Endothelial cell of umbilical vein (primary cell): ENCODE results near the gene HSD17B14. TPM values are rescaled to one million over a fixed set of nuclear protein-coding genes. Genes with fewer than 3 reads are reported as not detected.

ENCODE experiments used
- BruUV-seq: library from RNA; stranded (reverse); fragments of 400-500 nt; replicated peaks from 2 replicates; lab custom pipeline; 2021; lab: Mats Ljungman, UMichigan
- CTCF ChIA-PET: fragments of 300-600, 350-600 bp; sonication (Branson Sonifier 250); formaldehyde crosslinking; loops from one replicate; lab custom pipeline; 2021; ENCODE audit warnings: antibody characterized with exemption, inconsistent platforms; lab: Charles Lee
- POLR2A ChIA-PET: fragments of 300-600, 350-600 bp; sonication (Branson Sonifier 250); formaldehyde crosslinking; loops from one replicate; lab custom pipeline; 2021; ENCODE audit warnings: antibody characterized with exemption, inconsistent platforms; lab: Charles Lee
- DNase-seq: peaks from one replicate; pipeline ENCODE4 v3.0.0-alpha.2; 2011; ENCODE audit warnings: low read depth, low spot score
- FAIRE-seq: peaks from 2 replicates; lab custom pipeline; 2011; peaks lifted over from hg19 to GRCh38; lab: Jason Lieb, UNC
- H2AFZ ChIP-seq: 2 replicates; pipeline ENCODE4 v1.6.0; 2012; ENCODE audit warnings: low read depth, low read length, control low read depth, inconsistent platforms
- H3K27ac ChIP-seq: 2 replicates; pipeline ENCODE4 v1.5.1; 2011; ENCODE audit warnings: low read depth, mild to moderate bottlenecking, control low read depth, low read length, moderate library complexity; ENCODE audit not compliant: insufficient read depth
- H3K27me3 ChIP-seq, 2 experiments: 2 replicates each; pipeline versions ENCODE4 v1.6.0 to v1.6.1; 2011; ENCODE audit warnings: low read length in 2 of 2, mixed read lengths in 1 of 2; ENCODE audit not compliant: control insufficient read depth in 2 of 2, insufficient read depth in 2 of 2
- H3K36me3 ChIP-seq, 2 experiments: 2 replicates in 1 of 2; 3 replicates in 1 of 2; pipeline ENCODE4 v1.5.1; 2011; ENCODE audit warnings: low read length in 2 of 2, mild to moderate bottlenecking in 1 of 2, moderate library complexity in 1 of 2; ENCODE audit not compliant: control insufficient read depth in 2 of 2, insufficient read depth in 2 of 2; ENCODE audit errors: extremely low read depth in 1 of 2
- H3K4me1 ChIP-seq: 3 replicates; pipeline ENCODE4 v1.5.1; 2011; ENCODE audit warnings: mild to moderate bottlenecking, low read length; ENCODE audit not compliant: control insufficient read depth, insufficient read depth; ENCODE audit errors: extremely low read depth
- H3K4me2 ChIP-seq: 2 replicates; pipeline ENCODE4 v1.6.1; 2011; ENCODE audit warnings: low read length, control low read depth, mixed read lengths; ENCODE audit not compliant: insufficient read depth
- H3K4me3 ChIP-seq, 3 experiments: fragments of 200-600 bp in 1 of 3; sonication (generic), shearing (Covaris generic) in 1 of 3; replicated peaks in 1 of 3; 2 replicates each; pipeline ENCODE4 v1.5.1; 2011 to 2016; ENCODE audit warnings: control low read depth in 3 of 3, low read length in 3 of 3, mild to moderate bottlenecking in 2 of 3, inconsistent platforms in 1 of 3, low read depth in 1 of 3, moderate library complexity in 1 of 3; ENCODE audit not compliant: insufficient read depth in 1 of 3
- H3K79me2 ChIP-seq: 2 replicates; pipeline ENCODE4 v1.6.0; 2012; ENCODE audit warnings: low read length, inconsistent platforms; ENCODE audit not compliant: control insufficient read depth, insufficient read depth
- H3K9ac ChIP-seq: replicated peaks from 2 replicates; pipeline ENCODE3; 2011; ENCODE audit warnings: low read length, control low read depth; ENCODE audit not compliant: insufficient read depth; ENCODE audit errors: extremely low read depth
- H3K9me1 ChIP-seq: replicated peaks from 3 replicates; pipeline ENCODE4 v1.6.0; 2011; ENCODE audit warnings: mild to moderate bottlenecking, low read length; ENCODE audit not compliant: control insufficient read depth, insufficient read depth; ENCODE audit errors: extremely low read depth
- H3K9me3 ChIP-seq: replicated peaks from 2 replicates; pipeline ENCODE4 v1.5.1; 2012; ENCODE audit warnings: low read length, inconsistent platforms; ENCODE audit not compliant: control insufficient read depth, insufficient read depth
- H4K20me1 ChIP-seq: replicated peaks from 2 replicates; pipeline ENCODE3; 2011; ENCODE audit warnings: mild to moderate bottlenecking, low read length; ENCODE audit not compliant: control insufficient read depth, insufficient read depth; ENCODE audit errors: extremely low read depth
- EZH2 ChIP-seq: IDR thresholded peaks from 2 replicates; pipeline ENCODE4 v1.6.1; 2012; ENCODE audit warnings: borderline replicate concordance, low read depth, mild to moderate bottlenecking, moderate library complexity, low read length, inconsistent platforms; ENCODE audit not compliant: severe bottlenecking
- FOS ChIP-seq: IDR thresholded peaks from 2 replicates; pipeline ENCODE4 v1.6.1; 2011; ENCODE audit warnings: mild to moderate bottlenecking, low read length, moderate library complexity, borderline replicate concordance; ENCODE audit not compliant: insufficient read depth
- GATA2 ChIP-seq: IDR thresholded peaks from 2 replicates; pipeline ENCODE4 v1.7.0; 2011; ENCODE audit warnings: low read depth, mild to moderate bottlenecking, moderate library complexity, mixed read lengths, low read length; ENCODE audit not compliant: insufficient read length, insufficient read depth
- JUN ChIP-seq: IDR thresholded peaks from 2 replicates; pipeline ENCODE4 v1.6.1; 2011; ENCODE audit warnings: borderline replicate concordance, low read depth; ENCODE audit not compliant: insufficient read length, insufficient read depth
- MYC ChIP-seq: IDR thresholded peaks from one replicate; pipeline ENCODE4 v1.6.1; 2011; ENCODE audit warnings: mild to moderate bottlenecking, low read depth, low read length
- POLR2A ChIP-seq: IDR thresholded peaks from 2 replicates; pipeline ENCODE4 v1.6.1; 2012; ENCODE audit warnings: low read depth, mild to moderate bottlenecking, control low read depth, low read length
- POLR2AphosphoS5 ChIP-seq: IDR thresholded peaks from 2 replicates; pipeline ENCODE4 v1.6.1; 2012; ENCODE audit warnings: low read depth, mild to moderate bottlenecking, control low read depth, low read length, moderate library complexity; ENCODE audit not compliant: insufficient read depth
- dilution Hi-C: fragments of 300-500 bp; cut with MboI; formaldehyde crosslinking; loops from one replicate; pipeline ENCODE4 v1.15.0; 2019; ENCODE audit warnings: low sequenced_read_pairs; ENCODE audit not compliant: extremely low pct_ligation_motif_present
- intact Hi-C: fragments of 100-400 bp; cut with micrococcal nuclease; formaldehyde crosslinking; loops from one replicate; pipeline ENCODE4 v1.10.0; 2022
- polyA plus RNA-seq, 4 experiments: library from polyadenylated mRNA; depleted of rRNA in 3 of 4; stranded (reverse) in 3 of 4; unstranded in 1 of 4; fragments of >200 nt; gene quantifications; 2 replicates each; pipeline versions ENCODE4 v1.2.1 to v1.2.3, GENCODE V29; 2011 to 2012; ENCODE audit warnings: missing spikeins in 1 of 4
- total RNA-seq: library from RNA; stranded (reverse); gene quantifications from 2 replicates; pipeline ENCODE4 v1.2.3, GENCODE V29; 2021
- TF ChIP-seq, protein P1 (sequence below): IDR thresholded peaks from 2 replicates; pipeline ENCODE4 v1.6.1; 2011; ENCODE audit not compliant: insufficient read depth, insufficient read length
- TF ChIP-seq, protein P2 (sequence below), 2 donors: IDR thresholded peaks; 1 replicate in 1 of 2; 2 replicates in 1 of 2; pipeline ENCODE4 v1.5.1; 2011; ENCODE audit warnings: low read length in 2 of 2, mild to moderate bottlenecking in 2 of 2, moderate library complexity in 2 of 2, control low read depth in 1 of 2, inconsistent platforms in 1 of 2, low read depth in 1 of 2; ENCODE audit not compliant: insufficient read depth in 1 of 2; ENCODE audit errors: extremely low read depth in 1 of 2

The HSD17B14 gene
- total and polyA plus RNA-seq, 2 donors (not counting 3 experiments of a cell fraction or from before 2014, with no cell fraction given) = 20.9 to 46.3 TPM

DNA sequence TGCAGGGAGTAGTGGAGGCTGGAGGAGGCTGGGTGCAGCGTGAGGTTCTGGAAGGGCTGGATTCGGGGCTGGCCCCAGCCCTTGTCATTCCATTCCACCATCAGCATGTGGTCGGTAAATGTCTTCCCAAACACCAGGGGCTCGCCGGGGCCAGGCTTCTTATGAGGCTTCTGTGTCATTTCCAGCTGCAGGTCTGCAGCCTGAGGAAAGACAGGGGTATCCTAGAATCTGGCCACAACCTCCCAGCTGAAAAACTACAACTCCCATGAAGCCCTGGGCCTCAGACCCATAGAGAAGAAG lies 29.8 kb downstream of the HSD17B14 start:
- Histone ChIP-seq H3K9me1 (no peaks in the 10 kb centered on the region), H4K20me1 (no peaks in the 10 kb centered on the region), H3K4me3 (no peak overlapping the region), H3K4me2 (no peak overlapping the region), H3K9ac (no peak overlapping the region), H3K27ac (no peak overlapping the region), H3K4me1 (peaks cover 6% of the 10 kb centered on the region), H3K27me3 (no peaks in the 10 kb centered on the region), H3K9me3 (no peaks in the 10 kb centered on the region), H3K36me3 (no peaks in the 10 kb centered on the region), H2AFZ (no peak overlapping the region), H3K79me2 (no peaks in the 10 kb centered on the region)
- BruUV-seq = no TSS peak
- no peak for TF ChIP-seq EZH2
- no peak for TF ChIP-seq GATA2
- no peak for TF ChIP-seq MYC
- TF ChIP-seq JUN = no peak
- TF ChIP-seq, protein P1, sequence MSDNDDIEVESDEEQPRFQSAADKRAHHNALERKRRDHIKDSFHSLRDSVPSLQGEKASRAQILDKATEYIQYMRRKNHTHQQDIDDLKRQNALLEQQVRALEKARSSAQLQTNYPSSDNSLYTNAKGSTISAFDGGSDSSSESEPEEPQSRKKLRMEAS = no peak
- TF ChIP-seq POLR2A = no peak
- TF ChIP-seq POLR2AphosphoS5 = no peak
- TF ChIP-seq, protein P2, sequence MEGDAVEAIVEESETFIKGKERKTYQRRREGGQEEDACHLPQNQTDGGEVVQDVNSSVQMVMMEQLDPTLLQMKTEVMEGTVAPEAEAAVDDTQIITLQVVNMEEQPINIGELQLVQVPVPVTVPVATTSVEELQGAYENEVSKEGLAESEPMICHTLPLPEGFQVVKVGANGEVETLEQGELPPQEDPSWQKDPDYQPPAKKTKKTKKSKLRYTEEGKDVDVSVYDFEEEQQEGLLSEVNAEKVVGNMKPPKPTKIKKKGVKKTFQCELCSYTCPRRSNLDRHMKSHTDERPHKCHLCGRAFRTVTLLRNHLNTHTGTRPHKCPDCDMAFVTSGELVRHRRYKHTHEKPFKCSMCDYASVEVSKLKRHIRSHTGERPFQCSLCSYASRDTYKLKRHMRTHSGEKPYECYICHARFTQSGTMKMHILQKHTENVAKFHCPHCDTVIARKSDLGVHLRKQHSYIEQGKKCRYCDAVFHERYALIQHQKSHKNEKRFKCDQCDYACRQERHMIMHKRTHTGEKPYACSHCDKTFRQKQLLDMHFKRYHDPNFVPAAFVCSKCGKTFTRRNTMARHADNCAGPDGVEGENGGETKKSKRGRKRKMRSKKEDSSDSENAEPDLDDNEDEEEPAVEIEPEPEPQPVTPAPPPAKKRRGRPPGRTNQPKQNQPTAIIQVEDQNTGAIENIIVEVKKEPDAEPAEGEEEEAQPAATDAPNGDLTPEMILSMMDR (IDR thresholded peaks at IDR 0.05; ENCODE audit: extremely low read depth in 1 of 2, insufficient read depth in 1 of 2, low read depth in 1 of 2, low read length in 2 of 2) = no peak
- no peak for TF ChIP-seq FOS
- ChIA-PET POLR2A (interaction anchor here (0.6 kb wide), 1 partner anchor 90 kb away, joined by 3 read pairs; no protein-coding TSS in a partner anchor), CTCF (interaction anchor here (1.5 to 3.1 kb wide), 4 partner anchors 11 to 36 kb away, joined by 10 to 24 read pairs (median 12); partner anchors contain the start of gene HSD17B14)
- dilution Hi-C loops = no loop called here
- DNase-seq (peak; percentile 39), FAIRE-seq (peak; percentile 87)
- intact Hi-C loops = no loop called here
